Calu3 (cell line): ENCODE data around the gene PLD5. TPM values are rescaled to one million over a fixed set of nuclear protein-coding genes. Genes with fewer than 3 reads are reported as not detected.

Experiments
- BruUV-seq: library from RNA; stranded (reverse); fragments of 400-500 nt; replicated peaks from 2 replicates; lab custom pipeline; 2021; lab: Mats Ljungman, UMichigan
- CTCF ChIA-PET: fragments of 300-600 bp; sonication (Branson Sonifier 250); formaldehyde crosslinking; loops from one replicate; lab custom pipeline; 2022; ENCODE audit warnings: antibody characterized with exemption; lab: Charles Lee
- DNase-seq: peaks from one replicate; pipeline ENCODE4 v3.0.0; 2022
- H3K27ac Mint-ChIP-seq: one replicate; pipeline ENCODE4 v1.8.0; 2022; ENCODE audit warnings: mixed read lengths; ENCODE audit not compliant: unreplicated experiment
- H3K27me3 Mint-ChIP-seq: one replicate; pipeline ENCODE4 v1.8.0; 2022; ENCODE audit warnings: mixed read lengths; ENCODE audit not compliant: unreplicated experiment
- H3K36me3 Mint-ChIP-seq: one replicate; pipeline ENCODE4 v1.8.0; 2022; ENCODE audit warnings: mild to moderate bottlenecking, moderate library complexity, mixed read lengths; ENCODE audit not compliant: insufficient read depth, unreplicated experiment
- H3K4me1 Mint-ChIP-seq: one replicate; pipeline ENCODE4 v1.8.0; 2022; ENCODE audit warnings: mild to moderate bottlenecking, low read depth, mixed read lengths; ENCODE audit not compliant: unreplicated experiment
- H3K4me3 Mint-ChIP-seq: one replicate; pipeline ENCODE4 v1.8.0; 2022; ENCODE audit warnings: mild to moderate bottlenecking, low read depth, moderate library complexity, mixed read lengths; ENCODE audit not compliant: unreplicated experiment
- H3K9me3 Mint-ChIP-seq: one replicate; pipeline ENCODE4 v1.8.0; 2022; ENCODE audit warnings: low read depth, mixed read lengths; ENCODE audit not compliant: unreplicated experiment
- intact Hi-C: fragments of 100-400 bp; cut with micrococcal nuclease; formaldehyde crosslinking; loops from one replicate; pipeline ENCODE4 v1.10.0; 2022; ENCODE audit not compliant: unreplicated experiment
- total RNA-seq: library from RNA; stranded (reverse); gene quantifications from 2 replicates; pipeline ENCODE4 v1.2.3, GENCODE V29; 2022
- TF ChIP-seq, protein P1 (sequence below): fragments of 200-600 bp; IDR thresholded peaks from one replicate; pipeline ENCODE4 v1.8.0; 2022; ENCODE audit warnings: antibody characterized with exemption; ENCODE audit not compliant: unreplicated experiment

The PLD5 gene
- total RNA-seq, 1 experiment from 2014 or later, result 2.4 TPM

DNA sequence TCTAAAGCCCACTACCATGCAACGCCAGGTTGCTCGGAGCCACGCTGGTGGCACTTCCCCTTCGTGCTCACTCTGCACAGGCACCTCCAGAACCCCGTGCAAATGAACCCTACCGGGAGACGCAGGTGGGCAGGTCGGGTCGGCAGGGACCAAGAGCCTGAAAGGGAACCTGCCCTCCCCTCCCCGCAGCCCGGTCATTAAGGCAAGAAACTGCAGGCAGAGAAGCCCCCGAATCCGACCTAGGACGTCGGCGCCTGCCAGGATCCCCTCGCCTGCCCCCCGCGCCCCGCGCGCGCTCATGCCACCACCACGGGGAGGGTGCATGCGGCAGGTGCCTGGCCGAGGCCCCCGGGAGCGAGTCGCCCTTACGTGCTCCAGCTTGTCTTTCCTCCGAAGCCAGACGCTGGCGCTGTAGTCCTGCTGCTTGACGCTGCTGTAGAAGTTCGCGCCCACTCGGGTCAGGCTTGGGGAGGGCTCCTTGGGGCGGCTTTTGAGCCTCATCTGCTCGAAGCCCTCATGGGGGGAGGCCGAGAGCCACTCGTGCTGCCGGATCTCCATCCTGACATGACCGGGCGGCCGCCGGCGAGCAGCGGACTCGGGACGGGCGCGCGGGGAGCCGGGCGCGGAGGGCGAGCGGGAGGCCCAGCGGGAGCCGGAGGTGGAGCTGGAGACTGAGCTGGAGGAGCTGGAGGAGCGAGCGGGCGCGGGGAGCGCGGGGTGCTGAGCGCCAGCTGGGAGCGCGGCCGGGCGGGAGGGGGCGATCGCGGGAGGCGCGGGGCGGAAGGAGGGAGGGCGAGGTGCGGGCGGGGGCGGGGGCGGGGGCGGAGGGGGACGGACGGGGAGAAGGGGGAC lies 552 bp downstream of the PLD5 start:
- no peak overlapping the region for H3K27ac Mint-ChIP-seq
- H3K9me3 Mint-ChIP-seq, result no peaks in the 10 kb centered on the region
- intact Hi-C loops, result no loop called here
- H3K4me1 Mint-ChIP-seq, result no peaks in the 10 kb centered on the region
- peak; percentile 71 for DNase-seq
- peaks cover 26% of the 10 kb centered on the region for H3K27me3 Mint-ChIP-seq
- CTCF ChIA-PET, result interaction anchor here (0.6 kb wide), 1 partner anchor 504 kb away, joined by 3 read pairs; no protein-coding TSS in a partner anchor
- no TSS peak for BruUV-seq
- peak overlapping the region; percentile 72 for H3K4me3 Mint-ChIP-seq
- H3K36me3 Mint-ChIP-seq, result peaks cover 11% of the 10 kb centered on the region
- TF ChIP-seq, protein P1, sequence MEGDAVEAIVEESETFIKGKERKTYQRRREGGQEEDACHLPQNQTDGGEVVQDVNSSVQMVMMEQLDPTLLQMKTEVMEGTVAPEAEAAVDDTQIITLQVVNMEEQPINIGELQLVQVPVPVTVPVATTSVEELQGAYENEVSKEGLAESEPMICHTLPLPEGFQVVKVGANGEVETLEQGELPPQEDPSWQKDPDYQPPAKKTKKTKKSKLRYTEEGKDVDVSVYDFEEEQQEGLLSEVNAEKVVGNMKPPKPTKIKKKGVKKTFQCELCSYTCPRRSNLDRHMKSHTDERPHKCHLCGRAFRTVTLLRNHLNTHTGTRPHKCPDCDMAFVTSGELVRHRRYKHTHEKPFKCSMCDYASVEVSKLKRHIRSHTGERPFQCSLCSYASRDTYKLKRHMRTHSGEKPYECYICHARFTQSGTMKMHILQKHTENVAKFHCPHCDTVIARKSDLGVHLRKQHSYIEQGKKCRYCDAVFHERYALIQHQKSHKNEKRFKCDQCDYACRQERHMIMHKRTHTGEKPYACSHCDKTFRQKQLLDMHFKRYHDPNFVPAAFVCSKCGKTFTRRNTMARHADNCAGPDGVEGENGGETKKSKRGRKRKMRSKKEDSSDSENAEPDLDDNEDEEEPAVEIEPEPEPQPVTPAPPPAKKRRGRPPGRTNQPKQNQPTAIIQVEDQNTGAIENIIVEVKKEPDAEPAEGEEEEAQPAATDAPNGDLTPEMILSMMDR, result no peak

DNA sequence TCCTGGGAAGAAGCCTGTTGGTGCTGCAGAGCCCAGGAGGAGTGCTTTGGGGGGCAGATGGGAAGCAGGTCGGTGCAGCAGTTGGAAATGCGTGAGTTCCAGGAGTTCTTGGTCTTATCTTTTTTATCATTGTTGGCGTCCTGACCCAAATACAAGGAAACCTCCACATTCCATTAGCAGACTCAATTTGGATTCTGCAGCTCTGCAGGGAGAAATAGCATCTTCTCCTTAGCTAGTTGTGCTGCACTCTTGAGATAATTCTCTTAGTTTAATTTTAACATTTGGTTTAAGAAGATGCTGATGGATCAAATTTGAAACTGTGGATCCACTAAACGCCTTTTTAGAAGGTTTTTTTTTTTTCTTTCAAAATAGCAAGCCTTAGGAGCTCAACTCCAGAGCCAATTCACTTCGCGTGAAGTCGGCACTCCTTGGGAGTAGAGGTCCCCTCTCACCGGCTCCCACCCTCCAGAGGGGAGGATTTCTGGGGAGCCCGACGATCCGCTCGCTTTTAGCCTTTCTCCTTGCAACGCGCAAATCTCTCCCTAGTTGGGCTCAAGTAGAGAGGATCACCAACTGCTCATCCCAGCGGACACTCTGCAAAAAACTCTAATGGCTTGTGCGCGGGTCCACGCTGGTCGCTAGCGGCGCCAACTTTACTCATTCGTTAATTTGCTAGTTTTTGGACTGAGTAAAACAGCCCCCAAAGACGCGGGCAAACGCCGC lies 1.3 kb downstream of the PLD5 start:
- CTCF ChIA-PET, result interaction anchor here (0.6 kb wide), 1 partner anchor 503 kb away, joined by 3 read pairs; no protein-coding TSS in a partner anchor
- no peak for DNase-seq
- Mint-ChIP-seq H3K27me3 (peaks cover 26% of the 10 kb centered on the region), H3K36me3 (peaks cover 11% of the 10 kb centered on the region), H3K4me3 (peak overlapping the region; percentile 72), H3K9me3 (no peaks in the 10 kb centered on the region), H3K27ac (no peak overlapping the region), H3K4me1 (no peaks in the 10 kb centered on the region)
- TSS peak; percentile 37 for BruUV-seq
- intact Hi-C loops, result no loop called here
- TF ChIP-seq, protein P1, result no peak

DNA sequence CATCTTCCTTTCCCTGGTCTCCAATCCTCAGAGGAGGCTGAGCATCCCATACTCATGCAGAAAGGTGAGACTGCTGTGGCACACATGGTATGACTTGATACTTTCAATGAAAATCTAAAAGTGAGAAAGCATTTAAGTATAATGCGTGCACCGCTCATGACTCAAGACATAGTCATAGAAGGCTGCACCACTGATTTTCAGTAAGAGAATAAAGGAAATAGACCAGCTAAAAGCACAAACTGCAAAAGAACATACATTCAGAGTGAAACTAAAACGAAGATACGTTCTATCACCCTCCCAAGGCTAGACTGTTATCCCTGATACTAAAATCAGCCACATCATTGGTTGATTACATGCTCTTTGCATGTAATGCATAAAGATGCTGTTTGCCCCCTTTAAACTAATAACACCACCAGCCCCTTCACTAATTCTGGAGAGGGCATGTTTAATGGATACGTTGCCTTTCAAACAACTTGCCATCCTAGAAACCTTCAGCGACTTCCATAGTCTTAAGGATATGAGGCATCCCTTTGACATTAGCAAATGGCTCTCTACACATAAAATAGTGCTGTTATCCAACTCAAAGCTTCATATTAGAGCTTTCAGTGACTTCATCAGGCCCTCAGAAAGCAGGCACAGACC lies 2.1 kb downstream of the PLD5 start:
- Mint-ChIP-seq H3K4me3 (no peak overlapping the region), H3K9me3 (no peaks in the 10 kb centered on the region), H3K36me3 (peaks cover 11% of the 10 kb centered on the region), H3K27ac (no peak overlapping the region), H3K27me3 (peaks cover 26% of the 10 kb centered on the region), H3K4me1 (no peaks in the 10 kb centered on the region)
- TF ChIP-seq, protein P1, result no peak
- no peak for DNase-seq
- intact Hi-C loops, result no loop called here
- CTCF ChIA-PET, result interaction anchor here (0.6 kb wide), 1 partner anchor 1370 kb away, joined by 5 read pairs; no protein-coding TSS in a partner anchor
- no TSS peak for BruUV-seq

DNA sequence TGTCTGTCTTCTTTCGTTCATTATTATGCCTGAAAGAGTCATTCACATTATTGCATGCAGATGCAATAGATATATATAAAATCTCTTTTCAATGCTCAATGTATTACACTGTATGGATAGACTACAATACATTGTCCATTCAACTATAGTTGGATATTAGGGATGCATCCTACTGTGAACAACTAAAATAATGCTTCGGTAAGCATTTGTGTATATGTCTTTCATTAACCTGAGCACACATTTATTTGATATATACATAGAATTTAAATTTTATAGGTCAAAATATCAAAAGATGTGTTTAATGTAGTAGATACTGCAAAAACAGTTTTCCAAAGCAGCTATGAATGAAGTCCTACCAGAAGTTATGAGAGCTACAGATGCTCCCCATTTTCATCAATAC lies 8.9 kb downstream of the PLD5 start:
- intact Hi-C loops, result no loop called here
- H3K36me3 Mint-ChIP-seq, result no peaks in the 10 kb centered on the region
- BruUV-seq, result no TSS peak

More for the DNA sequence above, 8.9 kb downstream of the PLD5 start:
- CTCF ChIA-PET, result no interaction called here
- H3K27ac Mint-ChIP-seq, result no peak overlapping the region
- H3K4me1 Mint-ChIP-seq, result no peaks in the 10 kb centered on the region
- TF ChIP-seq, protein P1, result no peak
- H3K27me3 Mint-ChIP-seq, result no peaks in the 10 kb centered on the region
- peaks cover 4% of the 10 kb centered on the region for H3K9me3 Mint-ChIP-seq
- H3K4me3 Mint-ChIP-seq, result no peak overlapping the region
- DNase-seq, result no peak
